CD1c-positive myeloid dendritic cell (primary cell): Measurements from ENCODE around the gene KCTD7.
"Not testable (repeated sequence)": the region's sequence is repeated elsewhere in the genome, so short reads cannot be mapped to it uniquely, and the experiment has no call there.

Experiments
- DNase-seq: peaks from one replicate; pipeline ENCODE4 v3.0.0-alpha.2; 2016; ENCODE audit errors: extremely low spot score

Gene KCTD7

GRCh38 chr7:66628361-66629221 is at the start of gene KCTD7:
Gene KCTD7 (plus strand): TSS chr7:66628881. CDS start chr7:66629065, 184 bp downstream.
- peak; percentile 98 for DNase-seq

GRCh38 chr7:66580380-66580779 is 48.3 kb upstream of the KCTD7 start:
- not testable (repeated sequence) for DNase-seq

GRCh38 chr7:66582816-66583489 is 45.7 kb upstream of the KCTD7 start:
- DNase-seq = not testable (repeated sequence)

- DNase-seq = peak; percentile 67
Measured at GRCh38 chr7:66583490-66584110, 45.1 kb upstream of the KCTD7 start.

GRCh38 chr7:66586181-66586580 is 42.5 kb upstream of the KCTD7 start:
- DNase-seq = no peak

- not testable (repeated sequence) for DNase-seq
Measured at GRCh38 chr7:66588226-66588625, 40.5 kb upstream of the KCTD7 start.

- DNase-seq = not testable (repeated sequence)
Measured at GRCh38 chr7:66588856-66589570, 39.7 kb upstream of the KCTD7 start.

GRCh38 chr7:66590302-66591057 is 38.2 kb upstream of the KCTD7 start:
- not testable (repeated sequence) for DNase-seq

- DNase-seq = peak; percentile 39
Measured at GRCh38 chr7:66591058-66591798, 37.5 kb upstream of the KCTD7 start.

- peak; percentile 95 for DNase-seq
Measured at GRCh38 chr7:66591799-66592596, 36.7 kb upstream of the KCTD7 start.

- not testable (repeated sequence) for DNase-seq
Measured at GRCh38 chr7:66592597-66593146, 36.0 kb upstream of the KCTD7 start.

- not testable (repeated sequence) for DNase-seq
Measured at GRCh38 chr7:66594082-66594481, 34.6 kb upstream of the KCTD7 start.

- no peak for DNase-seq
Measured at GRCh38 chr7:66597461-66597860, 31.2 kb upstream of the KCTD7 start.

GRCh38 chr7:66602159-66602558 is 26.5 kb upstream of the KCTD7 start:
- DNase-seq = no peak

GRCh38 chr7:66604198-66604597 is 24.5 kb upstream of the KCTD7 start:
- no peak for DNase-seq

GRCh38 chr7:66606540-66607291 is 22.0 kb upstream of the KCTD7 start:
- DNase-seq = not testable (repeated sequence)

- no peak for DNase-seq
Measured at GRCh38 chr7:66609176-66609575, 19.5 kb upstream of the KCTD7 start.

GRCh38 chr7:66614596-66614995 is 14.1 kb upstream of the KCTD7 start:
- DNase-seq = not testable (repeated sequence)
